Nephron progenitor cell (in vitro differentiated cells): ENCODE data around the gene PNKD.

Experiments used
- DNase-seq: peaks from one replicate; pipeline ENCODE4 v3.0.0; 2021
- H3K27ac Mint-ChIP-seq: 2 replicates; pipeline ENCODE4 v1.8.0; 2021; ENCODE audit warnings: mild to moderate bottlenecking, moderate library complexity, mixed read lengths
- H3K27me3 Mint-ChIP-seq: 2 replicates; pipeline ENCODE4 v1.8.0; 2021; ENCODE audit warnings: mild to moderate bottlenecking, low read depth, mixed read lengths; ENCODE audit not compliant: poor library complexity
- H3K36me3 Mint-ChIP-seq: 2 replicates; pipeline ENCODE4 v1.8.0; 2021; ENCODE audit warnings: low read depth, mixed read lengths
- H3K4me1 Mint-ChIP-seq: 2 replicates; pipeline ENCODE4 v1.8.0; 2021; ENCODE audit warnings: mixed read lengths
- H3K4me3 Mint-ChIP-seq: 2 replicates; pipeline ENCODE4 v1.8.0; 2021; ENCODE audit warnings: mild to moderate bottlenecking, moderate library complexity, mixed read lengths
- H3K9me3 Mint-ChIP-seq: 2 replicates; pipeline ENCODE4 v1.8.0; 2021; ENCODE audit warnings: mild to moderate bottlenecking, moderate library complexity, mixed read lengths
- CTCF ChIP-seq: fragments of 200-600 bp; sonication (generic); IDR thresholded peaks from 2 replicates; pipeline ENCODE4 v1.5.0; 2021; ENCODE audit warnings: antibody characterized with exemption

PNKD gene

GRCh38 chr2:218266316-218266979 lies 3.9 kb upstream of the PNKD start:
- no peak for DNase-seq
- Mint-ChIP-seq H3K4me3 (no peak overlapping the region), H3K9me3 (no peaks in the 10 kb centered on the region), H3K27ac (no peak overlapping the region), H3K27me3 (no peaks in the 10 kb centered on the region), H3K4me1 (peaks cover 36% of the 10 kb centered on the region), H3K36me3 (peaks cover 28% of the 10 kb centered on the region)
- no peak for TF ChIP-seq CTCF

DNA sequence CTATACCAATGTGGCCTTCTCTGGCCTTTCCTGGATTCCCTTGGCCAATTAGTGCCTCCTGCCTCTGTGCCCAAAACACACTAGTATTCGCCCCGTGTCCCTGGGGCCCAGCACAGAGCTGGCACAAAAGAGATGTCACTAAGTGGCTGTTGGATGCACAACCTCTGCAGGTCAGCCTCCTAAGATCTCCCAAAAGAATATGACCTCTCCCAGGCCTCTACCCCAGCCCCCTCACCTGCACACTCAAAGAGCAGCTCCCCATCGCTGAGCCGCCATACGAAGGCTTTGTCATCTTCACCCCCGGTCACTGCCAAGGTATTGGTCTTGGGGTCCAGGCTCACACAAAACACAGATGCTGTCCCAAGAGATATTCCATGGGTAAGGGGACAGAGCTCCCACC lies 3.1 kb upstream of the PNKD start:
- Mint-ChIP-seq H3K9me3 (no peaks in the 10 kb centered on the region), H3K4me3 (peak overlapping the region; percentile 55), H3K4me1 (peaks cover 37% of the 10 kb centered on the region), H3K27ac (no peak overlapping the region), H3K27me3 (no peaks in the 10 kb centered on the region), H3K36me3 (peaks cover 28% of the 10 kb centered on the region)
- TF ChIP-seq CTCF: no peak
- DNase-seq: no peak

GRCh38 chr2:218270721-218271486 lies 585 bp downstream of the PNKD start:
- no peak for DNase-seq
- H3K9me3 Mint-ChIP-seq: no peaks in the 10 kb centered on the region
- no peaks in the 10 kb centered on the region for H3K27me3 Mint-ChIP-seq
- peak overlapping the region; percentile 26 for H3K27ac Mint-ChIP-seq
- peak overlapping the region; percentile 89 for H3K4me3 Mint-ChIP-seq
- H3K4me1 Mint-ChIP-seq: peaks cover 34% of the 10 kb centered on the region
- no peak for TF ChIP-seq CTCF
- H3K36me3 Mint-ChIP-seq: peaks cover 32% of the 10 kb centered on the region

DNA sequence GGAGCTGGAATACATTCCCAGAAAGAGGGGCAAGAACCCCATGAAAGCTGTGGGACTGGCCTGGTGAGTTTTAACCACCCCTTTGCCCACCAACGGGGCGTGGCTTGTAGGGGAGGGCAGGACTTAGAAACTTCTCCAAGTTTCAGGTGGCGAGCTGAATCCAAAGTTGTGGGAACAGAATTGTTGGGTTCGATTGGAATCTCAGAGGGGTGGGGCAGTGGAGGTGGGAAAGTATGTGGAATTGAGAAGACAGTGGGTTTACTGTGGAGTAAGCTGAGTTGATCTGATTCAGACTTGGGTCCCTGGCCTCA lies 1.1 kb downstream of the PNKD start:
- H3K27me3 Mint-ChIP-seq: no peaks in the 10 kb centered on the region

DNA sequence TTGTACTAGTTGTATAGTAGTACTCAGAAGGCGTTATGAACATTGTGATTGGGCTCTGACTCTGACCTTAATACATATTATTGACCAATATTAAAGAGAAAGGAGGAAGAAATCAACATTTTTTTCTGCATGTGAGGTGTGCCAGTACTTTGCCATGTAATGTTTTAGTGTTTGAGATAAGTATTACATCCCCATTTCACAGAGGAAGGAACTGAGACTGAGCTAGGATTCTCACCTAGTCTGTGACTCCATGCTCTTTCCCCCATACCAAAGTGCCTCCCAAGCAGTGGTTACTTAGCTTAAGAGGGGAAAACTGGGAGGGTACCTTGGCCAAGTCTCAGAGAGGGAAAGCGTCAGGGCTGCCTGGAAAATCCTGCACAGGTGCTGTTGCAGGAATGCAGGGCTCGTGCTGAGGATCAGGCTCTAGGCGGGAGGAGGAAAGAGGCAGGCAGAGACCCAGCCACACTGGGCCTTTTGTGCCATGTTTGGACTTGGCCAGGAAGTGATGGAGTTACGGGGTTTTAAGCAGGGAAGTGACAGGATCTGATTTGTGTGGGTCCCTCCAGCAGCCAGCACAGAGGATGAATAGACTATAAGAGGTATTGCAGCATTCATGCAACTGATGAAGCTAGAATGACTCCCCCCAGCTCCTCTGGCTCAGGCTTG lies 1.7 kb downstream of the PNKD start:
- peaks cover 24% of the 10 kb centered on the region for H3K36me3 Mint-ChIP-seq
- H3K4me1 Mint-ChIP-seq: peaks cover 34% of the 10 kb centered on the region

More for the DNA sequence above, 1.1 kb downstream of the PNKD start:
- no peak for TF ChIP-seq CTCF
- Mint-ChIP-seq H3K9me3 (no peaks in the 10 kb centered on the region), H3K4me3 (peak overlapping the region; percentile 89), H3K27ac (no peak overlapping the region), H3K36me3 (peaks cover 29% of the 10 kb centered on the region), H3K4me1 (peaks cover 34% of the 10 kb centered on the region)
- DNase-seq: no peak

More for the DNA sequence above, 1.7 kb downstream of the PNKD start:
- TF ChIP-seq CTCF: no peak
- no peaks in the 10 kb centered on the region for H3K9me3 Mint-ChIP-seq
- peak overlapping the region; percentile 89 for H3K4me3 Mint-ChIP-seq
- DNase-seq: no peak
- H3K27ac Mint-ChIP-seq: no peak overlapping the region
- H3K27me3 Mint-ChIP-seq: no peaks in the 10 kb centered on the region
